ENCODE results near the gene CHI3L2. TPM values are rescaled to one million over a fixed set of nuclear protein-coding genes. Genes with fewer than 3 reads are reported as not detected.

CHI3L2 gene
- total and polyA plus RNA-seq, 2 of the 4 experiments (the other 2 are of a cell fraction) = 0.18 to 0.19 TPM

DNA sequence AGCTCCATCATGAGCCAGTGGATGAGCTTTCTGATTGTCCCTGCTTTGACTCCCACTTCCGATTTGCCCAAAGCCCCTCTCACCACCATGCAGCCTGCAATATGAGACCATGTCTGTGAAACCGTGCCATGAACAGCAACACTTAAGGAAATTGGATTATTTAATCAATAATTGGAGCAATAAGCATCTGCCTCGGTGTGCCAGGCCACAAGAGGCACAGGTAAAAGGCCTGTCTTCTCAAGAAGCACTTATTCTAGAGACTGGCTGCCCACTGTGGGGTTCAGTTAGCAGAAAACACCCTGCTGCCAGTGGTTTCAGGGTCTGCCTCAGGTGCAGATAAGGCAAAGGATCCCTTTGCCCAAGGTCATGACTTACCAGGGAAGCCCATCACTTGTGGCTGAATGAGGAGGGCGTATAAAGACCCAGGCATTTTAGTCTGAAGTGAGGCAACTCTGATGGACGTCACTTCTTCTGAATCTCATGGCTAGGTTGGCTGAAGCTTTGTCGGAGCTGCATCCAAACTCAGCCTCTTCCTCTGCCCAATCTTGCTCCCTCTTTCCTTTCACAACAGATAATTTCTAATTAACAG is 7.1 kb upstream of the CHI3L2 start:
- H3K4me2 ChIP-seq (ENCODE audit: low read depth, low read length) = no peak overlapping the region
- H3K23ac ChIP-seq (ENCODE audit: low read depth, low read length) = no peak overlapping the region
- intact Hi-C loops (cut with micrococcal nuclease) = loop anchor here (5.0 to 10.0 kb wide), 2 partner anchors 186 to 547 kb away; no protein-coding TSS in a partner anchor
- in situ Hi-C loops (cut with MboI; ENCODE audit: low sequenced_read_pairs) = loop anchor here (5.0 to 10.0 kb wide), 4 partner anchors 114 to 544 kb away; no protein-coding TSS in a partner anchor
- H2BK15ac ChIP-seq (ENCODE audit: low read depth, low read length) = no peak overlapping the region
- ATAC-seq (ENCODE audit: low read depth) (no peak), DNase-seq (no peak)
- H3K79me1 ChIP-seq (ENCODE audit: low read depth in 1 of 2, low read length in 2 of 2) = no peaks in the 10 kb centered on the region
- ChIA-PET POLR2A (ENCODE audit: unreplicated experiment) (interaction anchor here (0.6 kb wide), 1 partner anchor 14 kb away, joined by 7 read pairs; no protein-coding TSS in a partner anchor), CTCF (interaction anchor here (0.7 kb wide), 1 partner anchor 34 kb away, joined by 3 read pairs; no protein-coding TSS in a partner anchor)
- no peak overlapping the region for H4K8ac ChIP-seq (ENCODE audit: low read depth in 2 of 2, low read length in 2 of 2)
- H3K4me1 ChIP-seq (ENCODE audit: control insufficient read depth, insufficient read depth, low read length) = peaks cover 3% of the 10 kb centered on the region; the same call in 1 of the 2 replicates
- H3K27ac ChIP-seq (ENCODE audit: insufficient read depth, low read length) = no peak overlapping the region
- no peak overlapping the region for H3K9ac ChIP-seq (ENCODE audit: low read depth, low read length)
- H4K91ac ChIP-seq (ENCODE audit: insufficient read depth, low read depth, low read length) = no peak overlapping the region
- BruUV-seq (replicated peaks) = no TSS peak
- dilution Hi-C loops (cut with HindIII; ENCODE audit: low sequenced_read_pairs, unreplicated experiment) = no loop called here
- H3K14ac ChIP-seq (replicated peaks; ENCODE audit: low read depth, low read length) = no peak overlapping the region
- H2BK120ac ChIP-seq (ENCODE audit: low read depth, low read length) = no peak overlapping the region
- H3K18ac ChIP-seq (ENCODE audit: low read depth, low read length) = no peak overlapping the region
- no peaks in the 10 kb centered on the region for H3K9me3 ChIP-seq (ENCODE audit: control insufficient read depth, insufficient read depth, low read length)
- H3K36me3 ChIP-seq (ENCODE audit: control insufficient read depth, insufficient read depth, low read length) = no peaks in the 10 kb centered on the region
- H3K4me3 ChIP-seq (ENCODE audit: insufficient read depth, low read depth, low read length) = no peak overlapping the region
- no peak overlapping the region for H2AK5ac ChIP-seq (ENCODE audit: low read depth, low read length)
- no peak overlapping the region for H2AFZ ChIP-seq (replicated peaks; ENCODE audit: low read length, poor library complexity)
- no peaks in the 10 kb centered on the region for H4K20me1 ChIP-seq (ENCODE audit: insufficient read depth, low read length)
- no peak overlapping the region for H2AK9ac ChIP-seq (replicated peaks; ENCODE audit: low read depth, low read length, poor library complexity)
- TF ChIP-seq MAFK (IDR thresholded peaks at IDR 0.05; ENCODE audit: low read depth, low read length) (no peak), CHD1 (IDR thresholded peaks at IDR 0.05; ENCODE audit: low read depth, low read length) (no peak), SMC3 (IDR thresholded peaks at IDR 0.05; ENCODE audit: low read depth, low read length) (no peak), MAZ (IDR thresholded peaks at IDR 0.05; ENCODE audit: borderline replicate concordance, low read depth, low read length) (no peak)
- no peak overlapping the region for H3K4ac ChIP-seq (ENCODE audit: low read depth, low read length)
- H3K27me3 ChIP-seq (ENCODE audit: control insufficient read depth, insufficient read depth, low read length) = no peaks in the 10 kb centered on the region
- H3K56ac ChIP-seq (ENCODE audit: extremely low read depth, insufficient read depth, low read length) = no peak overlapping the region
- 25% methylated on average over 1 of the region's 6 CpGs; no CpG with 5 or more reads in 1 of the 2 experiments for WGBS, 2 experiments (ENCODE audit: extremely low coverage in 2 of 2, insufficient read length in 1 of 2)
- no peak overlapping the region for H4K5ac ChIP-seq (ENCODE audit: low read depth, low read length)
- H3K9me1 ChIP-seq (ENCODE audit: insufficient read depth, low read length) = no peaks in the 10 kb centered on the region
- no peak overlapping the region for H2BK20ac ChIP-seq (ENCODE audit: low read depth, low read length)
- no peak overlapping the region for H2BK5ac ChIP-seq (ENCODE audit: low read depth, low read length, poor library complexity, severe bottlenecking)
